Keratinocyte (primary cell): Measurements from ENCODE around the gene SETDB1. TPM values are rescaled to one million over a fixed set of nuclear protein-coding genes. Genes with fewer than 3 reads are reported as not detected.

Experiments
- DNase-seq: peaks from one replicate; pipeline ENCODE4 v3.0.0-alpha.2; 2011; ENCODE audit warnings: low read depth, missing footprints, low spot score
- FAIRE-seq: peaks from 2 replicates; lab custom pipeline; 2011; peaks lifted over from hg19 to GRCh38; lab: Jason Lieb, UNC
- H2AFZ ChIP-seq: 2 replicates; pipeline ENCODE4 v1.6.0; 2012; ENCODE audit warnings: low read length, control low read depth, inconsistent platforms; ENCODE audit not compliant: control insufficient read depth
- H3K27ac ChIP-seq: 2 replicates; pipeline ENCODE4 v1.5.1; 2011; ENCODE audit warnings: low read length; ENCODE audit not compliant: control insufficient read depth, insufficient read depth
- H3K27me3 ChIP-seq: 3 replicates; pipeline ENCODE4 v1.6.0; 2011; ENCODE audit warnings: low read length; ENCODE audit not compliant: control insufficient read depth, insufficient read depth; ENCODE audit errors: extremely low read depth
- H3K36me3 ChIP-seq, 2 experiments: 2 replicates in 1 of 2; 3 replicates in 1 of 2; pipeline ENCODE4 v1.5.1; 2011; ENCODE audit warnings: low read length in 2 of 2, mild to moderate bottlenecking in 1 of 2; ENCODE audit not compliant: control insufficient read depth in 2 of 2, insufficient read depth in 2 of 2; ENCODE audit errors: extremely low read depth in 1 of 2
- H3K4me1 ChIP-seq: 3 replicates; pipeline ENCODE4 v1.5.1; 2011; ENCODE audit warnings: low read length; ENCODE audit not compliant: control insufficient read depth, insufficient read depth; ENCODE audit errors: extremely low read depth
- H3K4me2 ChIP-seq: 3 replicates; pipeline ENCODE4 v1.6.0; 2011; ENCODE audit warnings: low read depth, low read length; ENCODE audit not compliant: control insufficient read depth, insufficient read depth; ENCODE audit errors: extremely low read depth
- H3K4me3 ChIP-seq, 3 experiments: fragments of 200-600 bp in 1 of 3; sonication (generic) in 1 of 3; 2 replicates in 2 of 3; 3 replicates in 1 of 3; pipeline ENCODE4 v1.5.1; 2011 to 2016; ENCODE audit warnings: low read length in 3 of 3, mild to moderate bottlenecking in 3 of 3, control low read depth in 2 of 3, inconsistent platforms in 1 of 3, low read depth in 1 of 3, mixed read lengths in 1 of 3, mixed run types in 1 of 3, moderate library complexity in 1 of 3; ENCODE audit not compliant: control insufficient read depth in 2 of 3, insufficient read depth in 2 of 3; ENCODE audit errors: extremely low read depth in 1 of 3
- H3K79me2 ChIP-seq: 2 replicates; pipeline ENCODE4 v1.6.0; 2012; ENCODE audit warnings: low read length; ENCODE audit not compliant: control insufficient read depth, insufficient read depth
- H3K9ac ChIP-seq: 3 replicates; pipeline ENCODE4 v1.6.0; 2011; ENCODE audit warnings: low read length; ENCODE audit not compliant: control insufficient read depth, insufficient read depth; ENCODE audit errors: extremely low read depth
- H3K9me1 ChIP-seq: 3 replicates; pipeline ENCODE4 v1.6.0; 2011; ENCODE audit warnings: low read length; ENCODE audit not compliant: control insufficient read depth, insufficient read depth; ENCODE audit errors: extremely low read depth
- H3K9me3 ChIP-seq: 2 replicates; pipeline ENCODE4 v1.5.1; 2012; ENCODE audit warnings: low read depth, low read length; ENCODE audit not compliant: control insufficient read depth
- H4K20me1 ChIP-seq: 3 replicates; pipeline ENCODE4 v1.6.0; 2011; ENCODE audit warnings: low read length; ENCODE audit not compliant: control insufficient read depth, insufficient read depth; ENCODE audit errors: extremely low read depth
- EZH2 ChIP-seq: IDR thresholded peaks from one replicate; pipeline ENCODE4 v1.6.1; 2012; ENCODE audit warnings: inconsistent platforms, mild to moderate bottlenecking, low read length, moderate library complexity
- dilution Hi-C: fragments of 300-500 bp; cut with MboI; formaldehyde crosslinking; loops from one replicate; pipeline ENCODE4 v1.7.0; 2020; ENCODE audit warnings: low sequenced_read_pairs; ENCODE audit not compliant: extremely low pct_ligation_motif_present
- polyA plus RNA-seq, 5 experiments: library from polyadenylated mRNA; depleted of rRNA in 3 of 5; stranded (reverse) in 3 of 5; stranded (forward) in 1 of 5; unstranded in 1 of 5; fragments of >200 nt; gene quantifications; 1 replicate in 1 of 5; 2 replicates in 3 of 5; 3 replicates in 1 of 5; pipeline versions ENCODE4 v1.2.1 to v1.2.3, GENCODE V29; 2011 to 2012; ENCODE audit warnings: missing spikeins in 2 of 5, low read depth in 1 of 5, low replicate concordance in 1 of 5
- TF ChIP-seq, protein P1 (sequence below), 3 experiments: IDR thresholded peaks in 1 of 3; conservative IDR thresholded peaks in 1 of 3; optimal IDR thresholded peaks in 1 of 3; 2 replicates in 2 of 3; 3 replicates in 1 of 3; pipeline versions ENCODE3 to v1.5.1; 2011; ENCODE audit warnings: low read length in 3 of 3, mild to moderate bottlenecking in 3 of 3, moderate library complexity in 2 of 3, control low read depth in 1 of 3, inconsistent platforms in 1 of 3; ENCODE audit not compliant: insufficient read depth in 2 of 3; ENCODE audit errors: extremely low read depth in 1 of 3

Gene SETDB1
- polyA plus RNA-seq, 1 donor (not counting 4 experiments of a cell fraction or from before 2014, with no cell fraction given), result 31.3 TPM

DNA sequence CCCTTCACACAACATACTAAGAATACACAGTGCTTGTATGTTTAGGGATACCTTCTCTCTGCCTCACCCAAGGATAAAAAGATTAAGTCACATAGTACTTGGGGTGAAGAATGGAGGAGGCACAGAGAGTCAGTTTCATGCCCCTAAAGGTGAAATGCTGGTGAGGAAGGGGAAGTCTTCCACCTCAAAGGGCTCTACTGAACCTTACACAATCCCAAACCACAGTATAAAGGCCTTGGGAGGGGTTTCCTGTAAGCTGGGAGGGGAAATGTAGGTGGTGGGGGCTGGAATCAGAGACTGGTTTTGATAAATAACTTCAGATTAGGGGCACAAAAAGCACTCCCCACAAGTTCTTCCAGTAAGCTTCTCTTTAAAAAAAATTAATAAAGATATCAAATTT lies 77.0 kb downstream of the SETDB1 start:
- FAIRE-seq (no peak), DNase-seq (no peak)
- Histone ChIP-seq H3K27me3 (no peaks in the 10 kb centered on the region), H3K79me2 (no peaks in the 10 kb centered on the region), H3K27ac (no peak overlapping the region), H3K4me3 (no peak overlapping the region), H3K9me1 (no peaks in the 10 kb centered on the region), H3K9ac (no peak overlapping the region), H3K4me1 (peaks cover 37% of the 10 kb centered on the region), H4K20me1 (no peaks in the 10 kb centered on the region), H3K36me3 (peaks cover 0 to 2% of the 10 kb centered on the region in 2 experiments), H3K9me3 (no peaks in the 10 kb centered on the region), H3K4me2 (no peak overlapping the region), H2AFZ (no peak overlapping the region)
- TF ChIP-seq, protein P1, sequence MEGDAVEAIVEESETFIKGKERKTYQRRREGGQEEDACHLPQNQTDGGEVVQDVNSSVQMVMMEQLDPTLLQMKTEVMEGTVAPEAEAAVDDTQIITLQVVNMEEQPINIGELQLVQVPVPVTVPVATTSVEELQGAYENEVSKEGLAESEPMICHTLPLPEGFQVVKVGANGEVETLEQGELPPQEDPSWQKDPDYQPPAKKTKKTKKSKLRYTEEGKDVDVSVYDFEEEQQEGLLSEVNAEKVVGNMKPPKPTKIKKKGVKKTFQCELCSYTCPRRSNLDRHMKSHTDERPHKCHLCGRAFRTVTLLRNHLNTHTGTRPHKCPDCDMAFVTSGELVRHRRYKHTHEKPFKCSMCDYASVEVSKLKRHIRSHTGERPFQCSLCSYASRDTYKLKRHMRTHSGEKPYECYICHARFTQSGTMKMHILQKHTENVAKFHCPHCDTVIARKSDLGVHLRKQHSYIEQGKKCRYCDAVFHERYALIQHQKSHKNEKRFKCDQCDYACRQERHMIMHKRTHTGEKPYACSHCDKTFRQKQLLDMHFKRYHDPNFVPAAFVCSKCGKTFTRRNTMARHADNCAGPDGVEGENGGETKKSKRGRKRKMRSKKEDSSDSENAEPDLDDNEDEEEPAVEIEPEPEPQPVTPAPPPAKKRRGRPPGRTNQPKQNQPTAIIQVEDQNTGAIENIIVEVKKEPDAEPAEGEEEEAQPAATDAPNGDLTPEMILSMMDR (optimal IDR thresholded peaks at IDR 0.05 in 1 of 3, IDR thresholded peaks at IDR 0.05 in 1 of 3, conservative IDR thresholded peaks at IDR 0.05 in 1 of 3; ENCODE audit: extremely low read depth in 1 of 3, insufficient read depth in 2 of 3, low read length in 3 of 3), result no peak
- TF ChIP-seq EZH2, result no peak
- dilution Hi-C loops, result no loop called here

DNA sequence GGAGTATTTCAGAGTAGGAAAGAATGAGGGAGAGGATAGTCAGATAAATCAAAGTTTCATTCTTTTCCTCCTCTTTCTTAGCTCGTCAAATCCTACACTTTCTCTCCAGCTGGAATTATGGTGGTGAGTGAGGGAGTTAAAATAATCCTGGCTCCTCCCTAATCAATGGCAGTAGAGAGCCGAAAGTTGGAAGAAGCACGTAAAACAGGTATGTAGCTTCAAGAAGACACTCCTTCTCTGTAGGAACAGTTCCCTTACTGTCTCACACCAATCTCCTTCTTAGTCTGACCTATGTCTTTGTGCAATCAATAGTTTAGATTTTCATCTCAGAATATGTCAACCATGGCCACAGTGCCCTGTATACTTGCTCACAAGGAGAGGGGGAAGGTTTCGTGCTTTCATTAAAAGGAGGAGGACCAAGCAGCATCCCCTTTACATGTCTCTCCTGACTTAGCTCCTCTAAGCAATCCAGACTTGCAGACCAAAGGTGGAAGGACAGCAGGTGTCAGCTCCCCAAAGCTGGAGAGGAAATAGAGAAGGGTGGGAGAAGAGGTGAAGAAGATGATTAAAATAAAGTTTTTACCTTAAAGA lies 79.7 kb downstream of the SETDB1 start:
- H4K20me1 ChIP-seq, result no peaks in the 10 kb centered on the region
- H3K27ac ChIP-seq, result peak overlapping the region; percentile 65
- peak overlapping the region; percentile 88 for H2AFZ ChIP-seq
- DNase-seq, result no peak
- H3K9ac ChIP-seq, result peak overlapping the region; percentile 74
- peak overlapping the region; percentile 40 to 72 (median 70) for H3K4me3 ChIP-seq
- no peak for FAIRE-seq
- H3K4me2 ChIP-seq, result peak overlapping the region; percentile 93
- no peaks in the 10 kb centered on the region for H3K36me3 ChIP-seq
- no peak for TF ChIP-seq EZH2
- TF ChIP-seq, protein P1 (optimal IDR thresholded peaks at IDR 0.05 in 1 of 3, IDR thresholded peaks at IDR 0.05 in 1 of 3, conservative IDR thresholded peaks at IDR 0.05 in 1 of 3; ENCODE audit: extremely low read depth in 1 of 3, insufficient read depth in 2 of 3, low read length in 3 of 3), result no peak
- no peaks in the 10 kb centered on the region for H3K9me3 ChIP-seq
- H3K4me1 ChIP-seq, result peaks cover 45% of the 10 kb centered on the region
- H3K79me2 ChIP-seq, result no peaks in the 10 kb centered on the region
- no peaks in the 10 kb centered on the region for H3K27me3 ChIP-seq
- no peaks in the 10 kb centered on the region for H3K9me1 ChIP-seq
- dilution Hi-C loops, result no loop called here
